GM21526 (cell line): ENCODE data around the gene ITPR3.

Source experiments
- ATAC-seq: cut with Tn5 transposase; IDR thresholded peaks from one replicate; pipeline ENCODE4 v1.9.1; 2021; ENCODE audit warnings: moderate library complexity; ENCODE audit not compliant: unreplicated experiment, low FRiP score

The ITPR3 gene

DNA sequence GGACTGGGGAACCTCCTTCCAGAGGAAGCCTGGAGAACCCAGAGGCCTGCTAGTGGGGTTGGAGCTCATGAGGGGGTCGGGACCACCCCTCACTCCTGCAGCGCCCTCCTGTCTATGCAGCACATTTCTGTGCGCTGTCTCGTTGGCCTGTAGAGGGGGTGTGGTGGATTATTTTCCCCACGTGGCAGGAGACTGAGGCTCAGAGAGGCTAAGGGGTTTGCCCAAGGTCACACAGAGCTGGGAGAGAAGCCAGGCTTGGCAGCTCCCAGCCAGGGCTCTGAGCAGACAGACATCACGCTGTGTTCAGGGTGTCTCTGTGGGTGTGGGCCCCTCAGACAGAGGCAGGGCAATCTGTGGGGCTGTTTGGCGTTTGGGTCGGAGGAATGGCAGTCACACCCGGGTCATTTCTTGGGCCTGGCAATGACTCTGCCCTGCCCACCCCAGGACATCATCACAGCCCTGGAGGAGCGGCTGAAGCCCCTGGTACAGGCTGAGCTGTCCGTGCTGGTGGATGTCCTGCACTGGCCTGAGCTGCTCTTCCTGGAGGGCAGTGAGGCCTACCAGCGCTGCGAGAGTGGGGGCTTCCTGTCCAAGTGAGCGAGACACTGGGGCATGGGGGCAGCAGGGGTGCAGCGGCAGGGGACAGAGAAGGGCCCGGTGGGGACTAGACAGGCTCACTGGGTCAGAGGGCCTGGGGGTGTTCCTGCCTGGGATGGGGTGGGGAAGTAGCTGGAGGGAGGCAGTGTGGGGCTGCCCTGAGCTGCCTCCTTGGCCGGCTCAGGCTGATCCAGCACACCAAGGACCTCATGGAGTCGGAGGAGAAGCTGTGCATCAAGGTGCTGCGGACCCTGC is 62.7 kb downstream of the ITPR3 start:
- no peak for ATAC-seq

DNA sequence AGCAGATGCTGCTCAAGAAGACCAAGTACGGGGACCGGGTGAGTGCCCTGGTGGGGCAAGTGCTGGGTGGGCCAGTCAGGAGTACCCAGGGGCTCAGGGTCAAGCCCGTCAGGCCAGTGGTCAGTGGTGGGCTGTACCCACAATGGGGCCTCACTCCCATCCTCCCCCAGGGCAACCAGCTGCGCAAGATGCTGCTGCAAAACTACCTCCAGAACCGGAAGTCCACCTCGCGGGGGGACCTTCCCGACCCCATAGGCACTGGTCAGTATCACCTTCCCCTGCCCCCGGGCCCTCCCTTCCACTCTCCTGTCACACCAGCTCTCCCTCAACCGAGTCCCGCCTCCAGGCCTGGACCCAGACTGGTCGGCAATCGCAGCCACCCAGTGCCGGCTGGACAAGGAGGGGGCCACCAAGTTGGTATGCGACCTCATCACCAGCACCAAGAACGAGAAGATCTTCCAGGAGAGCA is 63.3 kb downstream of the ITPR3 start:
- no peak for ATAC-seq

DNA sequence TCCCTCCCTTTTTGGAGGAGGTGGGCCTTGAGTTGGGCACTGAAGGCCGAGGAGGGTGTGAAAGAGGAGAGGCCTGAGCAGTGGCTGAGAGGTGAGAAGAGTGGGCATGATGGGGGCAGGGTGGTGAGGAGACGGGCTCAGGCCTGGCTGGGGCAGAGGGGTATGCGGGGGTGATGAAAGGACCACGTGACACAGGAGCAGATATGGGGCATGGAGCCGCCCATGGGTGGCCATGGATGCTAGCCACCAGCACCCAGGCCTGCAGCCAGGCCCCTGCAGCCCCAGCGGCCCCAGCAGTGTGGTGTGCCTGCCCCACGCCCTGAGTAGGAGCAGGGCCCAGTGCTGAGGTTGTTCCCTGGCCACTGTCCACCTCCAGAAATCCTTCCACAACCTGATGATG is 63.9 kb downstream of the ITPR3 start:
- no peak for ATAC-seq

DNA sequence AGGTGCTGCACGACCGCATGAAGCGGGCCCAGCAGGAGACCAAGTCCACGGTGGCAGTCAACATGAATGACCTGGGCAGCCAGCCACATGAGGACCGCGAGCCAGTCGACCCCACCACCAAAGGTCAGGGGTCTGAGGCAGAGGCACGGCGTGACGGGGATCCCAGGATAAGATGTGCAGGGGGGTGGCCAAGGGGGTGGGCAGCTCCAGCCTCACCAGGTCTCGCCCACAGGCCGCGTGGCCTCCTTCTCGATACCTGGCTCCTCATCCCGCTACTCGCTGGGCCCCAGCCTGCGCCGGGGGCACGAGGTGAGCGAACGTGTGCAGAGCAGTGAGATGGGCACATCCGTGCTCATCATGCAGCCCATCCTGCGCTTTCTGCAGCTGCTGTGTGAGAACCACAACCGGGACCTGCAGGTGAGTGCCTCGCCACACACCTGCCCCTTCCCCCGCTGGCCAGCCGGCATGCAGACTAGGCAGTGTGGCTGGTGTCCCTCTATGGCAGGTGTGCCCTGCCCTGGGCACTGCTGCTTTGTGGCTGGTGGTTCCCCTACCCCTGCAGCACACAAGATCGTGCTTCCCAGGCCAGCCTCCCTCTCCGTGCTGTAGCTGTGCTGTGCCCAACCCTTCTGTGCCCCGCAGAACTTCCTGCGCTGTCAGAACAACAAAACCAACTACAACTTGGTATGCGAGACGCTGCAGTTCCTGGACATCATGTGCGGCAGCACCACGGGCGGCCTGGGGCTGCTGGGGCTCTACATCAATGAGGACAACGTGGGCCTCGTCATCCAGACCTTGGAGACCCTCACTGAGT is 64.5 kb downstream of the ITPR3 start:
- no peak for ATAC-seq

DNA sequence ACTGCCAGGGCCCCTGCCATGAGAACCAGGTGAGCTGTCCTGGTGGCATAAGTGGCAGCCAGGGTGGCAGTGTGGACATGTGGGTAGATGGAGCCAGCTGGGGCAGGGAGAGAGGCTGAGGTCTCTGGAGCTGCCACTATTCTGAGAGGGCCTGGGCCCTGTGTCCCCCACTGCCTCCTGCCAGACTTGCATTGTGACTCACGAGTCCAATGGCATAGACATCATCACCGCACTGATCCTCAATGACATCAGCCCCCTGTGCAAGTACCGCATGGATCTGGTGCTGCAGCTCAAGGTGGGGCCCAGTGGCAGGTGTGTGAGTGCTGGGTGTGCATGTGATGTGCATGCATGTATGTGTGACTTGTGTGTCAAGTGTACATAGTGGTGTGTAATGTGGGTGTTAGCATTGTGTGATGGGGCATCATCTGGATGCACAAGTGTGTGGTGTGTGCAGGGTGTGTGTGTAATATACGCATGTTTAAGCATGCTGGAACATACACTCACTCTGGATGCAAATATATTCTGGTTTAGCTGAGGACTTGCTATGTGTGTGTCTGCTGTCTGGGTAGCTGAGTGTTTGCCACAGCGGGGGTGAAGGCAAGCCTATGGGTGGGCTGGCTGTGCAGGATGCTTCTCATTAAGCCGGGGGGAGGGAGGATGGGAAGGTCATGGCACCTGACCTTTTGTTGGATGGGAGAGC is 65.3 kb downstream of the ITPR3 start:
- ATAC-seq, result no peak

DNA sequence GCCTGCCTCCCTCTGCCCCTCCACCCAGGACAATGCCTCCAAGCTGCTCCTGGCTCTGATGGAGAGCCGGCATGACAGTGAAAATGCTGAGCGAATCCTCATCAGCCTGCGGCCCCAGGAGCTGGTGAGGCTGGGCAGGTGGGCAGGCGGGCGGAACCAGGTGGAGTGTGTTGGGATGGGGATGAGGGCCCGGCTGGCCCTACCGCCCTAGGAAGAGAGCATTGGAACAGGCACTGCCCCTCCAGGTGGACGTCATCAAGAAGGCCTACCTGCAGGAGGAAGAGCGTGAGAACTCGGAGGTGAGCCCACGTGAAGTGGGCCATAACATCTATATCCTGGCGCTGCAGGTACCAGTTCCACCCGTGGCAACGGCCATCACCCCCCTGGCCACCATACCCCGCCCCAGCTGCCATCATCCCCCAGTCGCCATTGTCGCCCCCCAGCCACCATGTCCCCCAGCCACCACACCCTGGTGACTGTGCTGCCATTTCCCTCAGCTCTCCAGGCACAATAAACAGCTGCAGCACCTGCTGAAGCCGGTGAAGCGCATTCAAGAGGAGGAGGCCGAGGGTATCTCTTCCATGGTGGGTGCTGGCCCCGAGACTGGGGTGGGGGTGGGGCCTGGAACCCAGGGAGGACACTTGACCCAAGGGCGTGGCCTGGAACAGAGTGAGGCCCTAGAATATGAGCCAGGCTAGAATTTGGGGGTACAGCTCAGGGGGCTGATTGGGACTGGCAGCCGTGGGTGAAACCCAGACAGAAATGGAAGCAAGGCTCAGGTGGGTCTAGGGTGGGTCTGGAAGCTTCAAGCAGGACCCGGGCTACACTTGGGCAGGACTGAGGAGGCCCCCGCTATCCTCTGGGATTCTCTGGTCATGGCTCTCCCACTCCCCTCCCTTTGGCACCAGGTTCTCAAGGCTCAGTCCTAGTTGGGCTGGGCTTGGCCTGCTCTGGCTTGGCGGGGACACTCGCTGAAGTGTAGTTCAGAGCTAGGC is 66.2 kb downstream of the ITPR3 start:
- no peak for ATAC-seq

DNA sequence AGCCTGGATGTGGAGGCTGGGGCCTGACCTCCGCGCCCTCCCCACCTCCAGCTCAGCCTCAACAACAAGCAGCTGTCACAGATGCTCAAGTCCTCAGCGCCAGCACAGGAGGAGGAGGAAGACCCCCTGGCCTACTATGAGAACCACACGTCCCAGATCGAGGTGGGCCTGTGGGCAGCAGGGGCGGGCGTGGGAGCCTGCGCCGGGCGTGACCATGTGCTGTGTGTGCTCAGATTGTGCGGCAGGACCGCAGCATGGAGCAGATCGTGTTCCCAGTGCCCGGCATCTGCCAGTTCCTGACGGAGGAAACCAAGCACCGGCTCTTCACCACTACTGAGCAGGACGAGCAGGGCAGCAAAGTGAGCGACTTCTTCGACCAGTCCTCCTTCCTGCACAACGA is 66.9 kb downstream of the ITPR3 start:
- ATAC-seq, result no peak

DNA sequence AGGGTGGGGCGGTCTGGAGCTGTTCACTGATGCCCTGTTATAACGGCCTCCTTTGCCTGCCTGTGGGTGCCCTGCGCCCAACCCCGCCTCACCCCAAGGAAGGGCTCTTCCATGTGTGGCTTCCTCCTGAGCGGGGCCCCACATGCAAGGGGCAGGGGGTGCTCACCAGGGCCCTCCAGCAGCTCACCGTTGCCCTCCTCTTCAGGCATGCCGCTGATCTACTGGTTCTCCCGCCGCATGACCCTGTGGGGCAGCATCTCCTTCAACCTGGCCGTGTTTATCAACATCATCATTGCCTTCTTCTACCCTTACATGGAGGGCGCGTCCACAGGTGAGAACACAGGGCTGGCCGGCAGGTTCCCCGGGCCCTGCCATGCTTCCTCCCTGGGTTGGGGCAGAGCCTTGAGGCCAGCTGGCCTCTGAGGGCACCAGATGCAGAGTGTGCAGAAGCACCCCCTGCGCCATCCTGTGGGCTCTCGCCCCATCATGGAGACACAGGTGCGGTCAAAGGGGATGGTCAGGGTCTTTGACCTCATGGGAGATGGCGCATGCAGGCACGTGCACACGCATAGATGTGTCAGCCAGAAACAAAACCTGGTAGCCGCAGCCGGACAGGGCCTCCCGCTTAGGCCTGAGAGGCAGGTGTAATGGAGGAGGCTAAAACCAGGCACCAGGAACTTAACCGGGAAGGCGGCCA is 67.5 kb downstream of the ITPR3 start:
- no peak for ATAC-seq

DNA sequence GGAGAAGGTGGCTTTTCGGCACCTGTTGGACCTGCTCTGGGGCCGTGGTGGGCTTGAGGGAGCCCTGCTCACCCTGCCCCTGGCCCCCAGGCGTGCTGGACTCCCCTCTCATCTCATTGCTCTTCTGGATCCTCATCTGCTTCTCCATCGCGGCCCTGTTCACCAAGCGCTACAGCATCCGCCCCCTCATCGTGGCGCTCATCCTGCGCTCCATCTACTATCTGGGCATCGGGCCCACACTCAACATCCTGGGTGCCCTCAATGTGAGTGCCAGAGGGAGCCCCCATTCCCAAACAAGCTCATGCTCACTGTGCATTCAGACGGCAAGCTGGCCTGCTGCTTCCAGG is 68.0 kb downstream of the ITPR3 start:
- no peak for ATAC-seq

DNA sequence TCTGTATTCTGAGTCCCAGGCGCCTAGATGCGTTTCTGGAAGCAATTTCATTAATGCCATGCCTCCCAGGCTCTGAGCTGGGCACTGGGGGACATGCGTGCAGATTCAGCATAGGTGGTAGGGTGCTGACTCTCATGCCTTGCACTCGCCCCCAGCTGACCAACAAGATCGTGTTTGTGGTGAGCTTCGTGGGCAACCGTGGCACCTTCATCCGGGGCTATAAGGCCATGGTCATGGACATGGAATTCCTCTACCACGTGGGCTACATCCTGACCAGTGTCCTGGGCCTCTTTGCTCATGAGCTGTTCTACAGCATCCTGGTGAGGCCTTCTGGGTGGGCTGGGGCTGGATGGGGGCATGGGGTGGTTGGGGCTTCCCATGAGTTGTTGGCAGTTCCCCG is 68.8 kb downstream of the ITPR3 start:
- no peak for ATAC-seq

DNA sequence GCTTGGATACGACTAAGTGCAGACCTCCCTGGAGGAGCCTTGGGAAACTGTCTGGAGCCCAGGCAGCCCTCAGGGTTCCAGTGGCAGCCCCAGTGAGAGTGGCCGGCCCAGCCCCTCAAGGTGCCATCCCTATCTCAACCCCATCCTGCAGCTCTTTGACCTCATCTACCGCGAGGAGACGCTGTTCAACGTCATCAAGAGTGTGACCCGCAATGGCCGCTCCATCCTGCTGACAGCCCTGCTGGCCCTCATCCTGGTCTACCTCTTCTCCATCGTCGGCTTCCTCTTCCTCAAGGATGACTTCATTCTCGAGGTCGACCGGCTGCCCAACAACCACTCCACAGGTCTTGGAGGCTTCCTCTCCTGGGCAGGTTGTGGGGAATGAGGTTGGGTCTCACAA is 69.6 kb downstream of the ITPR3 start:
- no peak for ATAC-seq

DNA sequence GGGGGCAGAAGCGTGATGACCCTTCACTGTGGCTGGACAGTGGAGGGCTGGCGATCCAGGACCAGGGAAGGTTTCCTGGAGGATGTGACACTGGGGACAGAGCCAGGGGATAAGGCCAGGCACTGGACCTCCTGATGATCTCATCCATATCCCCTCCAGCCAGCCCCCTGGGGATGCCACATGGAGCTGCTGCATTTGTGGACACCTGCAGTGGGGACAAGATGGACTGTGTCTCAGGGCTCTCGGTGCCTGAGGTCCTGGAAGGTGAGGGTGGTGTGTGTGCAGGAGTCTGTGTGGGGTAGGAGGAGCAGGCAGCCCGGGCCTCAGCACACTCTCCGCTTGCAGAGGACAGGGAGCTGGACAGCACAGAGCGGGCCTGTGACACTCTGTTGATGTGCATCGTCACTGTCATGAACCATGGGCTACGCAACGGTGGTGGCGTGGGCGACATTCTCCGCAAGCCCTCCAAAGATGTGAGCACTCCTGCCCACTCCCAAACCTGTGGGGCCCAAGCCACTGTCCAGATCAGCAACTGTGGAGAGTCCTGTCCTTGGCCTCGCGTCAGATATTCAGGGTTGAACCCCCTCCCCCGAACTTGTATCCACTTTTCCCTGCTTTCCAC is 70.4 kb downstream of the ITPR3 start:
- ATAC-seq, result no peak

DNA sequence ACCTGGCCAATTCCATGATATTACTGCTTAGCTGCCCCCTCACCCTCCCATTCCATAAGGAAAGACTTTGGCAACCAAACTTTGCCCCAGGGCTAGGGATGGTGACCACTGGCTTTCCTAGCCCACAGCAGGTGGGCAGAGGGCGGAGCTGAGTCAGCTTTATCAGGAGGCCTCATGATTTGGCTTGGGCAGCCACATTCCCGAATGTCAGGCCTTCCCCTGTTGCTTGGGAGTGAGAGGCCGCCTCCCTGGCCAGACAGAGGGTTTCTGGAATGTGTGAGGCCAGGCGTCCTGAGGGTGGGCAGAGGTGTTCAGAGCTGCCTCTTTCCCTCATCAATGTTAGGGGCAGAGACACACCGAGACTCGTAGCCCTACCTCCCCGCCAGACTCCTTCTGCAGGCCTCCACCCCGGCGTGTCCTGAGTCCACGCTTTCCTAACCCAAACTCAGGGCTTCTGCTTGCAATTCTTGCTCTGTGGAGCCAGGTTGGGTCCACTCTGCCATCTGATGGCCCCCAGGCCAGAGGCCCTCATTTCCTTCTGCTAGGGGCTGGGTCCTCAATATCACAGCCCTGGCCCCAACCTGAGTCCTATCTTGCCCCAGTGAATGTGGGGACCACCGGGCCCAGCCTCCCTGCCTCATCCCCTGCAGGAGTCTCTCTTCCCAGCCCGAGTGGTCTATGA is 71.1 kb downstream of the ITPR3 start:
- no peak for ATAC-seq

DNA sequence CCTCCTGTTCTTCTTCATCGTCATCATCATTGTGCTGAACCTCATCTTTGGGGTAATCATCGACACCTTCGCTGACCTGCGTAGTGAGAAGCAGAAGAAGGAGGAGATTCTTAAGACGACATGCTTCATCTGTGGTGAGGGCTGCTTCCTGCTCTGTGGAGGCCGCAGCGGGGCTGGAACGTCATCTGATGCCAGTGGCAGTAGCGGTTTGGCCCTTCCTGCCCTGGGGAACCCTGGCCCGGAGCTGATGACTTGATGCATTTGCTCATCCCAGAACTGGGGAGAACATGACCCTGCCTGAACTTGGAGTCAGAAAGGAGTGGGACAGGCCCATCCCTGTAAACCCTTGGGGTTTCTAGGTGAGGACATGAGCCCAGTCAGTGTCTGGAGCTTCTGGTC is 71.6 kb downstream of the ITPR3 start:
- no peak for ATAC-seq

DNA sequence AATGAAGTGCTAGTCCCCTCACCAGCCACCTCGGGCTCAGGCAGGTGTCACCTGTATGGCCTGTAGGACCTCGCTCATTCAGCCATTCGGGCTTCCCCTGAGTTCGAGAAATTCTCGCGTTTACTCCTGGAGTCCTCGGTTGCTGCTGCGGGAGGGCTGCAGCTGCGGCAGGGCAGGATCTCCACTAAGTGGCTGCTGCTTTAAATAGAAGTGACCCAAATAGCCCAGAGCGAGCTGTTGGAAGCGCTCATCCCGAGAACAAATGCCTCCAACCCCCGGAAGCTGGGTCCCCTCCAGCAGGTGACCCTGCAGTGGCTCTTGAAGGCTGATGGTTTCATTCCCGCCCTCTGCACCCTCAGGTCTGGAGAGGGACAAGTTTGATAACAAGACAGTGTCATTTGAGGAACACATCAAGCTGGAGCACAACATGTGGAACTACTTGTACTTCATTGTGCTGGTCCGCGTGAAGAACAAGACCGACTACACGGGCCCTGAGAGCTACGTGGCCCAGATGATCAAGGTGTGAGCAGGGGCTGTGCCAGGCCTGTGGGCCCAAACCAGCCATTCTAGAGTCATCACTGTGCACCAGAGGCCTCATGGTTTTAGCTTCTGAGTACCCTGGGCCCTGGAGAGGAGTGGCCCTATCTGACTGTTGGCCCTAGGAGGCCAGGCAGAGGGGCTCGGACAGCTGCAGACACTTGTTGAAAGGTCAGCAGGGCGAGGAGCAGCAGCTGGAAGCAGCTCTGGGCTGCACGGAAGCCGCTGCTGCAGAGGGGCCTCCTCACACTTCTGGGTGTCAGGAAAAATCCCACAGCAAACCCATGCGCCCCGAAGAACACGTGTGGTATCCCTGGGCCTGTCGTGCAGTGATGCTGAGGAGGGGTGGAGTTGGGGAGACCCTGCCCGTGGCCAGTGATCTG is 72.3 kb downstream of the ITPR3 start:
- ATAC-seq, result no peak

DNA sequence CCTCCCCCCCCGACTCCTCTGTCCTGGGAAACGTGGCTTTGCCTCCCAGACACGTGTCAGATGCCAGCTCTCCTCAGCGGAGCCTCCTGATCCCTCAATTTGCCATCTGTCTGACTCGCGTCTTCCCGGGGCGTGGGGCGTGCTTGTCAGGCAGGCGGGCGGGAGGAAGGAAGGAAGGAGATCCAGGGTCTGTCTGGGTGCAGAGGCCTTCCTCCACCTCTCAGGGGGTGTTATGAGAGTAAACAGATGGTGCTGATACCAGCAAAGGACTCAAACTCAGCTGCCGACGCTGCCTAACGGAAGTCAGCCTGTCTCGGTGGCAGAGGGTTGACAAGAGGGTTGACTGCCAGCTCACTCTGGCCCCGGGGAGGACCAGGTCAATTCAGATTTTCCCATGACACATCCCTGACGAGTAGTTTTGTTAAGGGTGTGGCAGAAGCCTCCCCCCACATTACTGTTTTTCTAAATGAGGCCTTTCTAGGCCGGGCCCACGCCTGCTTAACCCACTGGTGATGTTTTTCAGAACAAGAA is 73.3 kb downstream of the ITPR3 start:
- ATAC-seq, result no peak

DNA sequence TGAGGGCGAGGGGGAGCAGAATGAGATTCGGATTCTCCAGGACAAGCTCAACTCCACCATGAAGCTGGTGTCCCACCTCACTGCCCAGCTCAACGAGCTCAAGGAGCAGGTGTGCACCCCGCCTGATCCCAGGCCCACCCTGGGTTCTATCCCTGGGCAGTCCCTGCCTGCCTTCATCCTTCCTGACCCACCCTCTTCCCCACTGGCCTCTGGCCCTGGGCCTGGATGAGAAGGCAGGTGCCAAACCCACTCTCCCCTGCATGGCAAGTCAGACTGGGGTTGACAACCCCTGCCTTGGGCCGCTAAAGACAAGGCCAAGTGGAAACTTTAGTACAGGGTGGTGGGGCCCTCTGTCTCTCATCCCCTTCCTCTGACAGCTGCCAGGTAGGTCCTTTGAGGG is 73.9 kb downstream of the ITPR3 start:
- ATAC-seq, result no peak
